ENCODE data around the gene MGAT5.

MGAT5 gene

DNA sequence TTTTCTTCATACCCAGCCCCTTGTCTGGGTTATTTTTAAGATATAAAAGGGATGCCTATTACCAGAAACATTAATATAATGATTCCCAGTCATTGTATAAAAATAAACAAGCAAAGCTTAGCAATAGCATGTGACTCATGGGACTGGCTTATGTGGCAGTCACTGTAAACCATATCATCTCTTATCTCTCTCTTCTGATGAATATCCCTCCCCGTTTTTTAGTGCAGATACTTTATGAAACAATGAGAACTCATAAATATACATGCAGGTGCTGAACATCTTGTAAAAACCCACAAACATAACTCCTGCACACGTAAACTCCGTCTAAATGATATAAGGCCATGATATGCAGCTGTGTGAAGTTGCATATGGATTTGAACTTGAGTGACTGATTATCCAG is 154.9 kb downstream of the MGAT5 start:
- DNase-seq (ENCODE audit: extremely low read depth, low read depth): no peak
- TF ChIP-seq, protein P1, sequence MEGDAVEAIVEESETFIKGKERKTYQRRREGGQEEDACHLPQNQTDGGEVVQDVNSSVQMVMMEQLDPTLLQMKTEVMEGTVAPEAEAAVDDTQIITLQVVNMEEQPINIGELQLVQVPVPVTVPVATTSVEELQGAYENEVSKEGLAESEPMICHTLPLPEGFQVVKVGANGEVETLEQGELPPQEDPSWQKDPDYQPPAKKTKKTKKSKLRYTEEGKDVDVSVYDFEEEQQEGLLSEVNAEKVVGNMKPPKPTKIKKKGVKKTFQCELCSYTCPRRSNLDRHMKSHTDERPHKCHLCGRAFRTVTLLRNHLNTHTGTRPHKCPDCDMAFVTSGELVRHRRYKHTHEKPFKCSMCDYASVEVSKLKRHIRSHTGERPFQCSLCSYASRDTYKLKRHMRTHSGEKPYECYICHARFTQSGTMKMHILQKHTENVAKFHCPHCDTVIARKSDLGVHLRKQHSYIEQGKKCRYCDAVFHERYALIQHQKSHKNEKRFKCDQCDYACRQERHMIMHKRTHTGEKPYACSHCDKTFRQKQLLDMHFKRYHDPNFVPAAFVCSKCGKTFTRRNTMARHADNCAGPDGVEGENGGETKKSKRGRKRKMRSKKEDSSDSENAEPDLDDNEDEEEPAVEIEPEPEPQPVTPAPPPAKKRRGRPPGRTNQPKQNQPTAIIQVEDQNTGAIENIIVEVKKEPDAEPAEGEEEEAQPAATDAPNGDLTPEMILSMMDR (IDR thresholded peaks at IDR 0.05; ENCODE audit: low read depth, low read length): no peak

DNA sequence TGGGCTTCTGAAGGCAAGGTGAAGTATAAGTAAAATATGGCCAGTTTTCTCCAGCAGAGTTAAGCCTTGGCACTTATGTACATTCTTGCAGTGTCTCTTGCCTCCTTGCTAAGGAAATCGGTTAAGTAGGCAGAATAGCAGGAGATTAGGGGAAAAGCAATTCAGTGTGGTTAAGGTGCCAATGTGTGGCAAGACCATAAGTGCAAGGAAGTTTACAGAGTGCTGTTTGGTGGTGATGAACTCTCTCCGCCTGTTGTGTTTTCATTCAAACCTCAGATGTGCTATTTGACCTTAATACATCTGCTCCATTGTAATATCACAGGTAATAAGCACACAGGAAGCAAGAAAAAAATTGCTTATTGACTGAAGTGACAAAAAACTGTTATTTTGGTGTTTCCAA is 156.1 kb downstream of the MGAT5 start:
- TF ChIP-seq, protein P1 (IDR thresholded peaks at IDR 0.05; ENCODE audit: low read depth, low read length): no peak
- DNase-seq (ENCODE audit: extremely low read depth, low read depth): no peak

DNA sequence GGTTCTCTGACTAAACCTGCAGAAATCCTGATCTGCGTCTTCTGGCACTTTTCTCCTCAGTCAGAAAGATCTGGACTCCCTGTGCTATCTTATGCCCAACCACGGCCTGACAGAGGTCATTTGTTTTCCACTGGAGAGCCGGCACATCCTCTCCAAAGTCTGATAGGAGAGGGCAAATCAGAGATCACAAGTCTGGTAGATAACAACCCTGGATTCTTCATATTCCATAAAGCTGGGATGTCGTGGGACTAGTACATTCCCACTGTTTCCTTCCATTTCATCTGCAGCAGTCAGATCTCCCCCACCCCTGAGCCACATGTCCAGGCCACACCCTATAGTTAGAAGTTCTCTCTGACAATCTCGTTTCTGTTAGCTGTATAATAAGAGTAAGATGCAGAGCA is 157.0 kb downstream of the MGAT5 start:
- TF ChIP-seq, protein P1 (IDR thresholded peaks at IDR 0.05; ENCODE audit: low read depth, low read length): no peak
- no peak for DNase-seq (ENCODE audit: extremely low read depth, low read depth)

DNA sequence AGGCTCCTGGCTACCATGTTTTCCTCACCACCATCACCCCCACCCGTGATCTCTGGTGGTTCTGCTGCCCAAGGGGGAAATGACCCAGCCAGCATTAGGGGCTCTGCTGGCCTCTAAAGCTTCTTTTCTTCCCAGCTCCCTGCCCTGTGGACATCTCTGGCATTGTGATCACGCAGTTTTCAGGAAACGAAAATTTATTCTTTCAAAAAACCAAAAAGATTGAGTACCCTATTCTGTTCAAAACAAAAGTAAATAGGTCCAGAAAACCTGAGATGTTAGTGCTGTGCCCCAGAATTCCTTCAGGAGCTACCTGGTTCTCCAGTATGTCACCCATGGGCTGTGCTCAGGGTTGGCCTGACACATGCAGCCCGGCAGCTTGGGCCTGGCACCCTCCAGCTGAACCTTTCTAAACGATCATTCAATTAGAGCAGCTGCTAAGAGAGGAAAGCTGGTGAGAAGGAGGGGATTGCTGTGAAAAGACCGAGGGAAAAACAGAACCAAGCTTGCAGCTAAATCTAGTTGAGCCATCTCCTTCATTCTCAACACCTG is 157.5 kb downstream of the MGAT5 start:
- TF ChIP-seq, protein P1 (IDR thresholded peaks at IDR 0.05; ENCODE audit: low read depth, low read length): no peak
- DNase-seq (ENCODE audit: extremely low read depth, low read depth): no peak

DNA sequence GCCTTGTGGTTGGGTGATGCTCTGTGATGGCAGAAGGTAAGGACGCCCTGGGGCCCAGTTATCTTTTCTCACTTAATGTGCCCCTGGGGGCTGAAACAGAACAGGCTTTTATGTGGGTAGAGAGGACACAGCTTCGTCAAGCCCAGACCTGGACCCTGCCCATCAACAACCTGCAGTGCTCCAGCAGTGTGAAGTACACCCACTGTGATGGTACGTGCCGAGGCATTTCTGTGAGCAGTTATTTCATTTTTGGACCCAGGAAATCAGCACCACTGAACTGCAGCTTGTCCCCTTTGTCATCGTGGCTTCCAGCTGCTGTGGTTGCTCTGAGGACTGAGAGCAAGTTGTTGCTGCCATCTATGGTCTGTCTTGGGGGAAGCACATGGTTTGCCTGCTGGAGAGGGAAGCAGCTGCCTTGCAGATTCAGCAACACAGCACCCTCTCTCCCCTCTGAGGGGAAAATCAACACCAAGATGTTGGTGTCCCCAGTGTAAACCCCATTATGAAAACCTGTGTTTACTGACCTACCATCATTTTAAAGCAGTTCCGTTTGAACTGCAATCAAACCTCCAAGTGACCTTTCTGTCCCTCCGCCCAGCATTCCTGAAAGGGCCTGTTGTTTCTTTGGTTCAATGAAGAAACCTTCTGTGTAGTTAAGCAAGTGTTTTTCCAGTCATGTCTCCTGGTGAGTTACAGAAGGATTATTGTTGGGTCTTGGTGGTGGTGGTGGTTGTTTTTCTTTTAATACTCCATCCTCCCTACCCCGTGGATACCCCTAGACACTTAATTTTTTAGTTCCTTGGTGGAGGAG is 158.2 kb downstream of the MGAT5 start:
- TF ChIP-seq, protein P1 (IDR thresholded peaks at IDR 0.05; ENCODE audit: low read depth, low read length): peak; percentile 87
- peak; percentile 67 for DNase-seq (ENCODE audit: extremely low read depth, low read depth)

DNA sequence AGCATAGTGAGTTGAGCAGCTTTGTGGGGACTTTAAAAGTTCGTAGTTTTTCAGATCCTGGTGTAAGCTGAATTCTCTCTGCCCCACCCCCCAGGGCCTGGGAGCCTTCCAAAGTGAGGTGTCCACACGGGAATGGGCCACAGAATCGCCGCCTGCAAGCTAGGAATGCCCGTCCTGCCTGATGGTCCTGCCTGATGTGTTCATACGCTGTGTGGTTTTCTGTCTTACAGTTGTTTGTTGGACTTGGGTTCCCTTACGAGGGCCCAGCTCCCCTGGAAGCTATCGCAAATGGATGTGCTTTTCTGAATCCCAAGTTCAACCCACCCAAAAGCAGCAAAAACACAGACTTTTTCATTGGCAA is 158.7 kb downstream of the MGAT5 start:
- DNase-seq (ENCODE audit: extremely low read depth, low read depth): no peak
- TF ChIP-seq, protein P1 (IDR thresholded peaks at IDR 0.05; ENCODE audit: low read depth, low read length): no peak

DNA sequence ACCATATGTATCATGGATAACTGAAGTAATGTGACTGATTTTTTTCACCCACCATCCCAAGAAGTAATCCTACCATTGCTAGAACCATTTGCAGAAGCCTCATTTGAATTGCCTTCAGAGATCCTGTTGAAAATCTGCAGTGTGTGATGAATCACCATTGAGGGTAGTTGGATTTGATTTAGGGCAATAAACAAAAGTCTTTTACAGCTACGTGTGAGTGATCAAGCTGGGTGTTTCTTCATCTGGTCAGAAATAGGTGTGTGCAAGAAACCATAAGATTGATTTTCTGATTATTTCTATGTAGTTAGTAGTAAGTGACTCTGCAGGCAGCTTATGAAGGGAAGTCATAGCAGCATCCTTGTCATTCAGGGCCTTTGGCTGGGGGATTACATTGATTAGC is 159.6 kb downstream of the MGAT5 start:
- TF ChIP-seq, protein P1 (IDR thresholded peaks at IDR 0.05; ENCODE audit: low read depth, low read length): no peak
- no peak for DNase-seq (ENCODE audit: extremely low read depth, low read depth)
